GM18508 (cell line): ENCODE measurements around the gene PSMG3.

Source experiments
- ATAC-seq: cut with Tn5 transposase; IDR thresholded peaks from one replicate; pipeline ENCODE4 v1.9.1; 2021; ENCODE audit warnings: moderate number of reproducible peaks; ENCODE audit not compliant: insufficient read depth, unreplicated experiment

Gene PSMG3

DNA sequence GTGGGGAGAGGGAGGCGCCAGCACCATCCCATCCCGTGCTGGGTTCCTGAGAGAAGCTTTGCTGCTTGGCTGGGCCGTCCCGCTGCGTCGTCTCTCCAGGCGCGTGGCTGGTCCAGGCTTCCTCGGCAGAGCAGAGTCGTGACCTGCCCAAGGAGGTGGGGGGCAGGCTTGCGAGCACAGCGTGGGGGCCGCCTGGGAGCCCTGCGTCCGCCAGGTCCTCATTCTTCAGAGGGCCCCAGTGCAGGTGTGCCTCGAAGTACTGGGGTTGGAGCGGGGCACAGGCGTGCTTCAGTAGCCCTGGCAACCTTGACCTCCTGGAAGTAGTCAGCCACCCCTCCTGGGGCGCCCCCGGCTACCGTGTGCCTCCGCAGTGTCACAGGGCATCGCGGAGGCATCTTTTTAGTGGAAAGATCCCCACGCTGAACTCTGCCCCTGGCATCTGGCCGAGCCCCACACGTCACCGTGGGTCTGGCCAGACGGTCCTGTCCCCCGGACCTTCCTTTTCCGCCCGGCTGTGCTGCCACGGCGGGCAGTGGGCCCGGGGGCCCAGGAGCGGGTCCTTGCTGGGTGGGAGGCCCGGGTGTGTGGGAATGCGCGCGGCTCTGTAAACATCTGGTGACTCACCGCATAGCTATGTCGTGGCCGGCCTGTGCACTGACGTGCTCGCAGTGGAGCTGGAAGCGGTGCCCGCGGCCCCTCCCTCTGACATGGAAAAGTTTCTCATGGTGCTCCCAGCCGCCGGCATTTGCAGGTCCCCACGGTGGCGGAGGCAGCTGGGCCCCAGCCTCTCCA lies 32.9 kb downstream of the PSMG3 start:
- ATAC-seq: no peak

GRCh38 chr7:1536455-1536742 lies 33.4 kb downstream of the PSMG3 start:
- no peak for ATAC-seq

- ATAC-seq: no peak
These were observed 34.0 kb downstream of the PSMG3 start for GRCh38 chr7:1535701-1536454.

DNA sequence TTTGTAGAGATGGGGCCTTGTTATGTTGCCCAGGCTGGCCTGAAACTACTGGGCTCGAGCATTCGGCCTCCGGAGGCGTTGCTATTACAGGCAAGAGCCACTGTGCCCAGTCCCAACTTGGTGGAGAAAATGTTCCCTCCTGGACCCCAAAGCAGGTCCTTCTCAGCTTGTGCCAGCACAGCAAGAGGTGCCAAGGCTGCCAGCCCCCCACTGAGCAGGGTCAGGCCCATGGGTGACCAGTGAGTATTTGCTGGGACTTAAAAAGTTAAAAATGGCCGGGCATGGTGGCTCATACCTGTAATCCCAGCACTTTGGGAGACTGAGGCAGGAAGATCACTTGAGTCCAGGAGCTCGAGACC lies 34.8 kb downstream of the PSMG3 start:
- no peak for ATAC-seq

- no peak for ATAC-seq
These were observed 35.3 kb downstream of the PSMG3 start for GRCh38 chr7:1534330-1535099.

GRCh38 chr7:1533547-1534329 lies 36.1 kb downstream of the PSMG3 start:
- no peak for ATAC-seq

- no peak for ATAC-seq
These were observed 36.6 kb downstream of the PSMG3 start for GRCh38 chr7:1533255-1533546.

- no peak for ATAC-seq
These were observed 37.2 kb downstream of the PSMG3 start for GRCh38 chr7:1532456-1533254.

DNA sequence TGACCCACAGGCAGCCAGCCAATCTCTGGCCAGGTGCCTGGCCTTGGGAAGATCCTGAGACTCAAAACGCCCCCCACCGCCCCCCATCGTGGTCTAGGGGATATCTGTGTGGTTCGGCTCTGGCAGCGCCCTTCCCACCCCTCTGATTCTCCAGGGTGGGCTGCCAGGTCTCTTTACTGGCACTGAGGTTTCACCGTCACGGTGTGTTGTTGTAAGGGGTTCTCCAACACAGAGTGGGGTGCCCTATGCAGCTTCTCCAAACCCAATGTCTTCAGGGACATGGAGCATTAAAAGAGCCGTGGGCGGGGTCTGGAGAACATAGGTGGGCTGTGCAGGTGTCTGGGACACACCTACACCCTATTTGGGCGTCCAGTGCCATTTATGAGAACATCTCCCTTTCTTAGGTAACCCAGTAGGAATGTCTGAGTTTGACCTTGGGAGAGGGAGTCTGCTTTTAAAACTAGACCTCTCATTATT lies 37.8 kb downstream of the PSMG3 start:
- no peak for ATAC-seq

DNA sequence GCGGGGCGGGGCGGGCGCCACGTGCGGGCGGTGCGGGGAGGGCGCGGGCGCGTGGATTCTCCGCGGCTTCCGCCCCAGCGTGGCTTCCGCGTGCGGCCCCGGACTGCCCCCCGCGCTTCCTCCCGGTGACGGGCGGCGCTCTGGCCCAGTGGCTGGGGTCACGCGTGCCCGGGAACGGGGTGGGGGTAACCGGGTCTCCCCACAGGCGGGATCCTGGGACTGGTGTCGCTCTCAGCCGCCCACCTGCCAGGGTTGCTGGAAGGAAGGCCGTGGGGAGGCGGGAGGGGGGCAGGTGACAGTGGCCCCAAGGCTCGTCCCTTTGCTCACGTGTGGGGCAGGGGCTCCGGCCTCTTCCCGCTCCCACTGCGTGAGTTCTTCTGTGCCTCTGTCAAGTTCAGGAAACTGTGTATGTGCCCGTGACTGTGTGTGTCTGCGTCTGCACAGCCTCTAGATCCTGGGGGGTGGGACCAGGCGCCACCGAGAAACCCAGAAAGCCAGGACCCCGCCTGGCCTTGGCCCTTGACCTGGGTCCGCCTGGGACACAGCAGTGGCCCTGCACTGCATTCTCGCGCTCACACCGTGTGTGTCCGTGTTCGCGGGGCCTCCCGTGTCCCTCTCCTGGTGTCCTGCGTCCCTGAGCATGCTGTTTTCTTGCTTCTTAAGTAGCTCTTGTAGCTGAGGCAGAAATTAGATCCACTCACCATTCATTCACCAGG lies 38.4 kb downstream of the PSMG3 start:
- no peak for ATAC-seq

GRCh38 chr7:1530946-1531262 lies 38.9 kb downstream of the PSMG3 start:
- no peak for ATAC-seq

DNA sequence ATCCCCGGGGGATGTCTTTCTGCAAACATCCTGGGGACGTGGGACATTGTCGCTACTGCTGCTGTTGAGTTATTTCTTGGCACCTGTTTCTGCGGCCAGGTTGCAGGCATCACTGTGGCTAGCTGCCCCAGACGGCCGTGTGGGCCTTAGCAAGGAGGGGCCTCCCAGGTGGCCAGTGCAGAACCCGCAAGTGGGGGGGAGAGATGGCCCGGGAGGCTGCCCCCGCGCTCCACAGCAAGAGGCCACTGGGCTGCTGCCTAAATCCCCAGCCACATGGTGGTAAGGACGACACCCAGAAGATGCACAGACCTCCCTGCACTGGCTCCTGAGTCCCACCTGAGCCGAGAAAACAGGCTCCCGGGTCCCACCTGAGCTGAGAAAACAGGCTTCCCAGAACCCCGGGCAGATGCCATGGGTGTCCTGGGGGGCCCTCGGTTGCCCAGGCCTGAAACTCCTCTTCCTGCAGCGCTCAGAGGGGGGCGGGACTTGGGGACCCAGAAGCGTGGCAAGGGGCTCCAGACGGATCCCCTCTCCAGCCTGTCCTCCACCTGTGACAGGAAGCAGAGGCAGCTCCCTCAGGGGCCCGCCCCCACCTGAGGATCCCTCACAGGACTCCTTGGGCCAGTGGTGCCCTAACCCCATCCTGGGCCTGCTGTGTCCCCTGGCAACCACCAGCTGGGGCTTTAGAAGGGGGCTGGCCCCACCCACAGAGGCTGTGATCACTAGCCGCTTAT lies 40.3 kb downstream of the PSMG3 start:
- ATAC-seq: no peak

GRCh38 chr7:1526271-1526754 lies 43.5 kb downstream of the PSMG3 start:
- no peak for ATAC-seq

DNA sequence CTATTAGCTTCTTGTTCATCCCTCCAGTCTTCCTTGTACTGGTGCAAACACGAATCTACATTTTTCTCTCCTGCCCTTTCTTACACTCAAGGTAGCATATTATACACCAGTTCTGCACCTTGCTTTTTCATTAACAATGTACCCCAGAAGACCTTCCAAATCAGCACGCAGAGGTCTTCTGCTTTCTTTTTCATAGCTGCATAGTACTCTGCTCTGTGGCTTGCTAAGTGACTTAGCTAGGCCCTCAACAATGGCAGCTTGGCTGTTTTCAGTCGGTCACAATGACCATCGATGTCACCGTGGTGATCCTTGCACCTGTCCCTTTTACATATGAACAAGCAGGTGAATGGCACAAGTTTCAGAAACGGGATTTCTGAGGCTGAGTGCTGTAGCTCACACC lies 44.4 kb downstream of the PSMG3 start:
- no peak for ATAC-seq

DNA sequence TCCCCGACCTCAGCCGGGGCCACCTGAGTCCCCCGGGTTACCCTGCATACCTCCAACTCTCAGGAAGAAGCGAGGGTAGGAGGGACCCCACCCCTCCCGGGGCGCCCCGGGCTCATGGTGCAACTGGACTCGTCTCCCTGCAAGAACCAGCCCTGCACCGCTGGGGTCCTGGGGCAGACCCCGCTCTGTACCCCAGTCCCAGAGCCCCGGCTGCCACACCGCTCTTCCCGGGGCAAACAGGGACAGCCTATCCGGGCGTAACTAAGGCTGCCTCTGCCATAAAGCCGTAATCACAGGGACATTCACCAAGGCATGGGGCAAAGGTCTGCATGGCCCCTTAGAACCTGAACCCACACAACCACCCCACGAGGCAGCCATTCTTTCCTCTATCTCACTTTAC lies 46.0 kb downstream of the PSMG3 start:
- no peak for ATAC-seq

GRCh38 chr7:1523208-1523607 lies 46.6 kb downstream of the PSMG3 start:
- ATAC-seq: no peak

GRCh38 chr7:1521456-1521855 lies 48.4 kb downstream of the PSMG3 start:
- no peak for ATAC-seq

GRCh38 chr7:1520539-1521234 lies 49.1 kb downstream of the PSMG3 start:
- no peak for ATAC-seq
